Measurements from ENCODE around the gene ANKRD13A. TPM values are rescaled to one million over a fixed set of nuclear protein-coding genes. Genes with fewer than 3 reads are reported as not detected.

The ANKRD13A gene
- total and polyA plus RNA-seq, 2 of the 13 experiments (the other 11 are each of a cell fraction or from before 2014, with no cell fraction given) = 34.1 to 41.6 TPM

- TF ChIP-seq, protein P1, sequence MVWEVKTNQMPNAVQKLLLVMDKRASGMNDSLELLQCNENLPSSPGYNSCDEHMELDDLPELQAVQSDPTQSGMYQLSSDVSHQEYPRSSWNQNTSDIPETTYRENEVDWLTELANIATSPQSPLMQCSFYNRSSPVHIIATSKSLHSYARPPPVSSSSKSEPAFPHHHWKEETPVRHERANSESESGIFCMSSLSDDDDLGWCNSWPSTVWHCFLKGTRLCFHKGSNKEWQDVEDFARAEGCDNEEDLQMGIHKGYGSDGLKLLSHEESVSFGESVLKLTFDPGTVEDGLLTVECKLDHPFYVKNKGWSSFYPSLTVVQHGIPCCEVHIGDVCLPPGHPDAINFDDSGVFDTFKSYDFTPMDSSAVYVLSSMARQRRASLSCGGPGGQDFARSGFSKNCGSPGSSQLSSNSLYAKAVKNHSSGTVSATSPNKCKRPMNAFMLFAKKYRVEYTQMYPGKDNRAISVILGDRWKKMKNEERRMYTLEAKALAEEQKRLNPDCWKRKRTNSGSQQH (CRISPR knock-in tag; IDR thresholded peaks at IDR 0.05; ENCODE audit: low read depth) = peak; percentile 88
- TF ChIP-seq FOSL1 (CRISPR knock-in tag; IDR thresholded peaks at IDR 0.05; ENCODE audit: borderline replicate concordance) (no peak), TFDP2 (CRISPR knock-in tag; IDR thresholded peaks at IDR 0.05) (peak; percentile 42; the same call in 1 of the 2 replicates), ZNF367 (CRISPR knock-in tag; IDR thresholded peaks at IDR 0.05; ENCODE audit: borderline replicate concordance) (no peak), ZNF225 (CRISPR knock-in tag; IDR thresholded peaks at IDR 0.05) (no peak), HMGXB3 (CRISPR knock-in tag; IDR thresholded peaks at IDR 0.05; ENCODE audit: borderline replicate concordance) (peak; percentile 88), U2AF2 (IDR thresholded peaks at IDR 0.05; ENCODE audit: low read depth, low read length) (no peak)
- TF ChIP-seq, protein P2, sequence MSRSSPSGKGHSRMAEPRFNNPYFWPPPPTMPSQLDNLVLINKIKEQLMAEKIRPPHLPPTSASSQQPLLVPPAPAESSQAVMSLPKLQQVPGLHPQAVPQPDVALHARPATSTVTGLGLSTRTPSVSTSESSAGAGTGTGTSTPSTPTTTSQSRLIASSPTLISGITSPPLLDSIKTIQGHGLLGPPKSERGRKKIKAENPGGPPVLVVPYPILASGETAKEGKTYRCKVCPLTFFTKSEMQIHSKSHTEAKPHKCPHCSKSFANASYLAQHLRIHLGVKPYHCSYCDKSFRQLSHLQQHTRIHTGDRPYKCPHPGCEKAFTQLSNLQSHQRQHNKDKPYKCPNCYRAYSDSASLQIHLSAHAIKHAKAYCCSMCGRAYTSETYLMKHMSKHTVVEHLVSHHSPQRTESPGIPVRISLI (CRISPR knock-in tag; IDR thresholded peaks at IDR 0.05; ENCODE audit: borderline replicate concordance) = no peak; the same call in 1 of the 2 replicates
- TF ChIP-seq, protein P3, sequence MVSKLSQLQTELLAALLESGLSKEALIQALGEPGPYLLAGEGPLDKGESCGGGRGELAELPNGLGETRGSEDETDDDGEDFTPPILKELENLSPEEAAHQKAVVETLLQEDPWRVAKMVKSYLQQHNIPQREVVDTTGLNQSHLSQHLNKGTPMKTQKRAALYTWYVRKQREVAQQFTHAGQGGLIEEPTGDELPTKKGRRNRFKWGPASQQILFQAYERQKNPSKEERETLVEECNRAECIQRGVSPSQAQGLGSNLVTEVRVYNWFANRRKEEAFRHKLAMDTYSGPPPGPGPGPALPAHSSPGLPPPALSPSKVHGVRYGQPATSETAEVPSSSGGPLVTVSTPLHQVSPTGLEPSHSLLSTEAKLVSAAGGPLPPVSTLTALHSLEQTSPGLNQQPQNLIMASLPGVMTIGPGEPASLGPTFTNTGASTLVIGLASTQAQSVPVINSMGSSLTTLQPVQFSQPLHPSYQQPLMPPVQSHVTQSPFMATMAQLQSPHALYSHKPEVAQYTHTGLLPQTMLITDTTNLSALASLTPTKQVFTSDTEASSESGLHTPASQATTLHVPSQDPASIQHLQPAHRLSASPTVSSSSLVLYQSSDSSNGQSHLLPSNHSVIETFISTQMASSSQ (IDR thresholded peaks at IDR 0.05; ENCODE audit: low read depth) = peak; percentile 41; the same call in 1 of the 2 replicates
- TF ChIP-seq, protein P3 (CRISPR knock-in tag; IDR thresholded peaks at IDR 0.05; ENCODE audit: borderline replicate concordance) = peak; percentile 30; the same call in 1 of the 2 replicates
Observed at GRCh38 chr12:110048242-110049027, 49.2 kb downstream of the ANKRD13A start, which contains the start of gene C12orf76 (continued).

Data from HepG2 (cell line).